ENCODE data around the gene VTN. TPM values are rescaled to one million over a fixed set of nuclear protein-coding genes. Genes with fewer than 3 reads are reported as not detected.

Gene VTN
- polyA plus RNA-seq, 1 donor (not counting 4 experiments of a cell fraction or from before 2014, with no cell fraction given), result not detected

DNA sequence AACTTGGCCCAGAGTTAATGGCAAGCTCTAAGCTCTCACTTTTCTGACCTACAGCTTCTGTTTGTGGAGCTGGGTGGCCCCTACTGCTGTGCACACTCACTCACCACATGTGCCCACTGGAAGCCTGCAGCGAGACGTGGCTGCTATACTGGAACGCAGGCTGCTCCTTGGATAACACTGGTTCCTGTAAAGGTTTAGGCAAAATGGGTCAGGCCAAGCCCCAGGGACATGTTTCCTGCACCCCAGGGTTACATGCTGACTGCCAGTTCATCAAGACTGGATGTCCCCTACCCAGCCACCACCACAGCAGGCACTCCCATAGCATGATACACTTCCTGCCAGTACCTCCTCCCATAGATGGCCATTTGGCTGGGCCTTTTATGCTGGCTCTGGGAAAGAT lies 21.1 kb downstream of the VTN start:
- Histone ChIP-seq H3K9me3 (ENCODE audit: control insufficient read depth, low read depth, low read length) (no peaks in the 10 kb centered on the region), H3K27ac (ENCODE audit: control insufficient read depth, insufficient read depth, low read length) (no peak overlapping the region), H3K79me2 (ENCODE audit: control insufficient read depth, insufficient read depth, low read length) (peaks cover 5% of the 10 kb centered on the region), H4K20me1 (ENCODE audit: control insufficient read depth, extremely low read depth, insufficient read depth, low read length) (no peaks in the 10 kb centered on the region), H2AFZ (ENCODE audit: control insufficient read depth, low read length) (no peak overlapping the region), H3K36me3 (ENCODE audit: control insufficient read depth in 2 of 2, extremely low read depth in 1 of 2, insufficient read depth in 2 of 2, low read length in 2 of 2) (peaks cover 48 to 57% of the 10 kb centered on the region in 2 experiments), H3K4me2 (ENCODE audit: control insufficient read depth, extremely low read depth, insufficient read depth, low read depth, low read length) (no peak overlapping the region), H3K4me1 (ENCODE audit: control insufficient read depth, extremely low read depth, insufficient read depth, low read length) (peaks cover 29% of the 10 kb centered on the region), H3K27me3 (ENCODE audit: control insufficient read depth, extremely low read depth, insufficient read depth, low read length) (no peaks in the 10 kb centered on the region), H3K9ac (ENCODE audit: control insufficient read depth, extremely low read depth, insufficient read depth, low read length) (no peak overlapping the region), H3K9me1 (ENCODE audit: control insufficient read depth, extremely low read depth, insufficient read depth, low read length) (no peaks in the 10 kb centered on the region), H3K4me3 (ENCODE audit: control insufficient read depth in 2 of 3, extremely low read depth in 1 of 3, insufficient read depth in 2 of 3, low read depth in 1 of 3, low read length in 3 of 3) (no peak overlapping the region)
- dilution Hi-C loops (cut with MboI; ENCODE audit: extremely low pct_ligation_motif_present, low sequenced_read_pairs), result no loop called here
- FAIRE-seq (no peak), DNase-seq (ENCODE audit: low read depth, low spot score) (no peak)
- no peak for TF ChIP-seq EZH2 (IDR thresholded peaks at IDR 0.05; ENCODE audit: low read length)
- TF ChIP-seq, protein P1, sequence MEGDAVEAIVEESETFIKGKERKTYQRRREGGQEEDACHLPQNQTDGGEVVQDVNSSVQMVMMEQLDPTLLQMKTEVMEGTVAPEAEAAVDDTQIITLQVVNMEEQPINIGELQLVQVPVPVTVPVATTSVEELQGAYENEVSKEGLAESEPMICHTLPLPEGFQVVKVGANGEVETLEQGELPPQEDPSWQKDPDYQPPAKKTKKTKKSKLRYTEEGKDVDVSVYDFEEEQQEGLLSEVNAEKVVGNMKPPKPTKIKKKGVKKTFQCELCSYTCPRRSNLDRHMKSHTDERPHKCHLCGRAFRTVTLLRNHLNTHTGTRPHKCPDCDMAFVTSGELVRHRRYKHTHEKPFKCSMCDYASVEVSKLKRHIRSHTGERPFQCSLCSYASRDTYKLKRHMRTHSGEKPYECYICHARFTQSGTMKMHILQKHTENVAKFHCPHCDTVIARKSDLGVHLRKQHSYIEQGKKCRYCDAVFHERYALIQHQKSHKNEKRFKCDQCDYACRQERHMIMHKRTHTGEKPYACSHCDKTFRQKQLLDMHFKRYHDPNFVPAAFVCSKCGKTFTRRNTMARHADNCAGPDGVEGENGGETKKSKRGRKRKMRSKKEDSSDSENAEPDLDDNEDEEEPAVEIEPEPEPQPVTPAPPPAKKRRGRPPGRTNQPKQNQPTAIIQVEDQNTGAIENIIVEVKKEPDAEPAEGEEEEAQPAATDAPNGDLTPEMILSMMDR (optimal IDR thresholded peaks at IDR 0.05 in 1 of 3, IDR thresholded peaks at IDR 0.05 in 1 of 3, conservative IDR thresholded peaks at IDR 0.05 in 1 of 3; ENCODE audit: extremely low read depth in 1 of 3, insufficient read depth in 2 of 3, low read length in 3 of 3), result no peak

DNA sequence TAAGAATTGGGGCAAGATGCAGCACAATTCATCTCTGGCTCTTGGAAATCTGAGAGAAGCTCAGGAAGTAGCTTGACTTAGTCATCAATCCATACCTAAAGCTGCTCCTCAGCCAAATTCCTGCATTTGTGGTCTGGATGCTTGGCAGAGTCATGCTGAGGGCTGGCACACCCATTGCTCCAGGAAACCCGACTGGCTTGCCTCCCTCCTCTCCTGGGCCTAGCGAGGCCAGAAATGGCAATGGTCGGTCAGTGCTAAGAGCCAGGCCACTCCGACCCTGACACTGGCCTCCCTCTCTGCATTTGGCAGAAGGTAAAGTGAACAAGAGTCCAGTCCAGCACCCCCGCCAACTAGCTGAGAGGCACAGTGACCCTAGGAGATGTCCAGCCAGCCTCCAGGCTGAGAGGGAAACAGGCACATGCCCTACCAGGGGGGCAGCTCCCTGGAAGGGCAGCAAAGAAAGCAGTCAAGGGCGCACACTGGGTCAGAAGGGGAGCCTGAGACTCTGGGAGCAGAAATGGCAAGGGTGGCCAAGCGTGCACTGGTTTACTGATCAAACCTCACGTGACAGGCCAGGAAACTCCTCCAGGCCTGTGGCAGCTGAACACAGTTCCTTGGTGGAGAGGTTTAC lies 22.7 kb downstream of the VTN start:
- peak; percentile 100 for FAIRE-seq

More for the DNA sequence above, 22.7 kb downstream of the VTN start:
- peak; percentile 73 for DNase-seq (ENCODE audit: low read depth, low spot score)
- no peaks in the 10 kb centered on the region for H3K9me3 ChIP-seq (ENCODE audit: control insufficient read depth, low read depth, low read length)
- H3K27me3 ChIP-seq (ENCODE audit: control insufficient read depth, extremely low read depth, insufficient read depth, low read length), result no peaks in the 10 kb centered on the region
- dilution Hi-C loops (cut with MboI; ENCODE audit: extremely low pct_ligation_motif_present, low sequenced_read_pairs), result no loop called here
- no peak overlapping the region for H3K4me3 ChIP-seq (ENCODE audit: control insufficient read depth in 2 of 3, extremely low read depth in 1 of 3, insufficient read depth in 2 of 3, low read depth in 1 of 3, low read length in 3 of 3)
- H3K9me1 ChIP-seq (ENCODE audit: control insufficient read depth, extremely low read depth, insufficient read depth, low read length), result no peaks in the 10 kb centered on the region
- no peak overlapping the region for H2AFZ ChIP-seq (ENCODE audit: control insufficient read depth, low read length)
- peaks cover 5% of the 10 kb centered on the region for H3K79me2 ChIP-seq (ENCODE audit: control insufficient read depth, insufficient read depth, low read length)
- peaks cover 29% of the 10 kb centered on the region for H3K4me1 ChIP-seq (ENCODE audit: control insufficient read depth, extremely low read depth, insufficient read depth, low read length)
- H3K4me2 ChIP-seq (ENCODE audit: control insufficient read depth, extremely low read depth, insufficient read depth, low read depth, low read length), result peak overlapping the region; percentile 45
- H4K20me1 ChIP-seq (ENCODE audit: control insufficient read depth, extremely low read depth, insufficient read depth, low read length), result no peaks in the 10 kb centered on the region
- H3K27ac ChIP-seq (ENCODE audit: control insufficient read depth, insufficient read depth, low read length), result peak overlapping the region; percentile 58
- no peak for TF ChIP-seq EZH2 (IDR thresholded peaks at IDR 0.05; ENCODE audit: low read length)
- TF ChIP-seq, protein P1 (optimal IDR thresholded peaks at IDR 0.05 in 1 of 3, IDR thresholded peaks at IDR 0.05 in 1 of 3, conservative IDR thresholded peaks at IDR 0.05 in 1 of 3; ENCODE audit: extremely low read depth in 1 of 3, insufficient read depth in 2 of 3, low read length in 3 of 3), result no peak
- H3K36me3 ChIP-seq (ENCODE audit: control insufficient read depth in 2 of 2, extremely low read depth in 1 of 2, insufficient read depth in 2 of 2, low read length in 2 of 2), result peaks cover 45 to 57% of the 10 kb centered on the region in 2 experiments
- peak overlapping the region; percentile 43 for H3K9ac ChIP-seq (ENCODE audit: control insufficient read depth, extremely low read depth, insufficient read depth, low read length)

All from keratinocyte (primary cell).